OCI-LY1 (cell line): ENCODE data around the gene PKDCC.

Experiments used
- H2AFZ ChIP-seq: fragments of 200-600 bp; sonication (generic), shearing (Covaris generic); 2 replicates; pipeline ENCODE4 v1.6.0; 2014; ENCODE audit warnings: antibody characterized with exemption, mild to moderate bottlenecking, low read length
- H3F3A ChIP-seq: fragments of 200-600 bp; sonication (generic), shearing (Covaris generic); 2 replicates; pipeline ENCODE4 v1.6.0; 2014; ENCODE audit warnings: mild to moderate bottlenecking, antibody characterized with exemption, low read length, moderate library complexity; ENCODE audit not compliant: insufficient read depth
- H3K27ac ChIP-seq: fragments of 200-600 bp; sonication (generic); 2 replicates; pipeline ENCODE4 v1.5.1; 2014; ENCODE audit warnings: low read length, mixed run types, mild to moderate bottlenecking, low read depth; ENCODE audit not compliant: poor library complexity, severe bottlenecking
- H3K27me3 ChIP-seq: fragments of 200-600 bp; sonication (generic); 2 replicates; pipeline ENCODE4 v1.6.0; 2014; ENCODE audit warnings: antibody characterized with exemption, mild to moderate bottlenecking, low read length, moderate library complexity; ENCODE audit not compliant: insufficient read depth
- H3K36me3 ChIP-seq: fragments of 200-600 bp; sonication (generic); 2 replicates; pipeline ENCODE4 v1.6.1; 2014; ENCODE audit warnings: mild to moderate bottlenecking, antibody characterized with exemption, low read length, moderate library complexity, mixed read lengths; ENCODE audit not compliant: insufficient read depth
- H3K4me1 ChIP-seq: fragments of 200-600 bp; sonication (generic); 2 replicates; pipeline ENCODE4 v1.5.1; 2014; ENCODE audit warnings: mild to moderate bottlenecking, low read length, moderate library complexity; ENCODE audit not compliant: insufficient read depth, severe bottlenecking
- H3K4me2 ChIP-seq: fragments of 200-600 bp; sonication (generic), shearing (Covaris generic); 2 replicates; pipeline ENCODE4 v1.6.1; 2014; ENCODE audit warnings: low read length
- H3K4me3 ChIP-seq: fragments of 200-600 bp; sonication (generic); 2 replicates; pipeline ENCODE4 v1.5.1; 2014; ENCODE audit warnings: low read length, low read depth, mild to moderate bottlenecking, mixed read lengths; ENCODE audit not compliant: poor library complexity, severe bottlenecking
- H3K79me2 ChIP-seq: fragments of 200-600 bp; shearing (Covaris generic); 2 replicates; pipeline ENCODE4 v1.6.1; 2016; ENCODE audit warnings: mixed run types, low read length, mixed read lengths; ENCODE audit not compliant: insufficient read depth
- H3K9ac ChIP-seq: fragments of 200-600 bp; sonication (generic), shearing (Covaris generic); 2 replicates; pipeline ENCODE4 v1.6.1; 2014; ENCODE audit warnings: mild to moderate bottlenecking, low read length, mixed read lengths
- H3K9me2 ChIP-seq: fragments of 200-600 bp; sonication (generic), shearing (Covaris generic); 2 replicates; pipeline ENCODE4 v1.6.1; 2014; ENCODE audit warnings: low read depth, mild to moderate bottlenecking, low read length, mixed read lengths
- H3K9me3 ChIP-seq: fragments of 200-600 bp; shearing (Covaris generic); 2 replicates; pipeline ENCODE4 v1.6.1; 2014; ENCODE audit warnings: low read length, mixed read lengths
- H4K20me1 ChIP-seq: fragments of 200-600 bp; sonication (generic), shearing (Covaris generic); 2 replicates; pipeline ENCODE4 v1.6.0; 2016; ENCODE audit warnings: mild to moderate bottlenecking, low read length; ENCODE audit not compliant: insufficient read depth
- CTCF ChIP-seq: fragments of 200-600 bp; sonication (generic), shearing (Covaris generic); IDR thresholded peaks from 2 replicates; pipeline ENCODE4 v1.5.1; 2017; ENCODE audit warnings: mild to moderate bottlenecking, antibody characterized with exemption, low read length, moderate library complexity, mixed read lengths
- EZH2 ChIP-seq: fragments of 200-600 bp; sonication (generic), shearing (Covaris generic); IDR thresholded peaks from 2 replicates; pipeline ENCODE4 v1.8.0; 2017; ENCODE audit warnings: borderline replicate concordance, mixed run types, mild to moderate bottlenecking, antibody characterized with exemption, low read length, moderate library complexity, mixed read lengths

PKDCC gene

DNA sequence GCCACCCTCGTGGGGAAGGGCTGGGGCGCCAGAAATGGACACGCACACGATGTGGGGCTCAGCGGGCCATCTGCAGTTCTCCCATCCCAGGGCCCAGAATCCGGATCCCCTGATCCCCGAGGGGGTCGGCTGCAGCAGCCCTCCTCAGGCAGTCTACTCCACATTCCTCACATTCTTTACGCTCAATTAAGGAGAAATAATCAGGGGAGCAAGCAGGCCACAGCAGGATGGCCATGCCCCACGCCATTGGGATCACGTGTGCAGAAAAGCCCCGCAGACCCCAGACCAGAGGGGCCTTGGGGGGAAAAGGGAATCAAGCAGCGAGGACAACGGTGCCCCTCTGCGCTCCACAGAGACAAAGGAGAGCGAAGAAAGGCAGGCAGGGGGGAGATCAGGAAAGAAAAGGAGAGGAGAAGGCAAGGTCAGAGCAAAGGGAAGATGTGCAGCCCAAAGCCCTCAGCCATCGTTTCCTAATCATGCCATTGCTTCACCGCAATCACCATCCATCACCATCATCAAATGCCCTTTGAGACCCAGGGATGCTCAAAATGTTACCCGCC, 17.5 kb upstream of the PKDCC start:
- Histone ChIP-seq H3F3A (no peaks in the 10 kb centered on the region), H3K9ac (no peak overlapping the region), H3K4me1 (no peaks in the 10 kb centered on the region), H4K20me1 (no peaks in the 10 kb centered on the region), H3K27me3 (no peaks in the 10 kb centered on the region), H3K36me3 (no peaks in the 10 kb centered on the region), H3K79me2 (no peaks in the 10 kb centered on the region), H3K4me2 (no peak overlapping the region), H3K9me3 (no peaks in the 10 kb centered on the region), H2AFZ (no peak overlapping the region), H3K27ac (no peak overlapping the region), H3K4me3 (no peak overlapping the region), H3K9me2 (no peaks in the 10 kb centered on the region)
- TF ChIP-seq CTCF (no peak), EZH2 (no peak)

GRCh38 chr2:42030829-42031228, 17.0 kb upstream of the PKDCC start:
- TF ChIP-seq CTCF: no peak
- TF ChIP-seq EZH2: no peak
- Histone ChIP-seq H4K20me1 (no peaks in the 10 kb centered on the region), H3K36me3 (no peaks in the 10 kb centered on the region), H3K4me1 (no peaks in the 10 kb centered on the region), H3K4me2 (no peak overlapping the region), H3K4me3 (no peak overlapping the region), H3K79me2 (no peaks in the 10 kb centered on the region), H3F3A (no peaks in the 10 kb centered on the region), H3K27ac (no peak overlapping the region), H3K27me3 (no peaks in the 10 kb centered on the region), H3K9me2 (no peaks in the 10 kb centered on the region), H3K9me3 (no peaks in the 10 kb centered on the region), H3K9ac (no peak overlapping the region), H2AFZ (no peak overlapping the region)

DNA sequence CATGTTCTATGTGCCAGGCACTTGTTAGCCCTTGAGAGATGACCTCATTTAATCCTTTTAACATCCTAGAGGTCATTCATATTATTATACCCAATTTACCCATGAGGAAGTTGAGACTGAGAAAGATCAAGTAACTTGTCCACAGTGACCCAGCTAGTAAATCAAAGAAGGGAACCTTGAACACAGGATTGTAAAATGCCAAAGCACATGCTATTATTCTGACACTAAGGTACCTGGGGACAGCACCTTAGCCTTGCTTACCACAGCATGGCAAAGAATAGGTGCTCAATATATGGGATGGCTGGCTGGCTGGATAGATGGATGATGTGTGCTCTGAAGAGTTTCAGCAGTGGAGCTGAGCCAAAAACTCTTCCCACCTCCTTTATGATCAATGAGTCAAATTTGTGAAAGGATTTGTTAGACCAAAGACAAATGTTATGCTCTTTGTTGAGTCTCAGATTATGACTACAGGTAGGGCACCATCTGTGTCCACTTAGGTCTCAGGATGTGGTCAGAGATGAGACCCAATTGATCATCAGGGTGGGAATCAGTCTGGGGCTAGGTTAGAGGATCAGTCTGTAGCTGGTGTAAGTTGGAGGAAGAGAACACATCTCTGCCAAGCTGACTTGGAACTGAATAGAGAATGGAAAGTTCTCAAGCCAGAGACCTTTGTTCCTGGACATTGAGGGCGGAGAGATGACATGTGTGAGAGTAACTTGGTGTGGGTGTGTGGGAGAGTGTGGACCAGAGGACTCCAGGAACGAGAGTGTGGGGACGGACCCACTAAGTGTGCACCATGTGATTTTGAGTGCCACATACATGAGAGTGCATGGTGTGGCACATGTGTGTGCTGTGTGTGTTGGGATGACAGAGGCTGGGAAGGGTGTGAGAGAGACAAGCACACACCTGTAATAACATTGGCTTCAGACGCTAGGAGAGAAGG, 16.3 kb upstream of the PKDCC start:
- Histone ChIP-seq H3K27me3 (no peaks in the 10 kb centered on the region), H3K4me3 (no peak overlapping the region), H3K9me2 (no peaks in the 10 kb centered on the region), H3K4me2 (no peak overlapping the region), H3K9ac (no peak overlapping the region), H3K4me1 (no peaks in the 10 kb centered on the region), H3K9me3 (no peaks in the 10 kb centered on the region), H4K20me1 (no peaks in the 10 kb centered on the region), H3F3A (no peaks in the 10 kb centered on the region), H3K27ac (no peak overlapping the region), H3K36me3 (no peaks in the 10 kb centered on the region), H2AFZ (no peak overlapping the region), H3K79me2 (no peaks in the 10 kb centered on the region)
- no peak for TF ChIP-seq EZH2
- no peak for TF ChIP-seq CTCF
